ENCODE measurements around the gene ARF6.

The ARF6 gene

DNA sequence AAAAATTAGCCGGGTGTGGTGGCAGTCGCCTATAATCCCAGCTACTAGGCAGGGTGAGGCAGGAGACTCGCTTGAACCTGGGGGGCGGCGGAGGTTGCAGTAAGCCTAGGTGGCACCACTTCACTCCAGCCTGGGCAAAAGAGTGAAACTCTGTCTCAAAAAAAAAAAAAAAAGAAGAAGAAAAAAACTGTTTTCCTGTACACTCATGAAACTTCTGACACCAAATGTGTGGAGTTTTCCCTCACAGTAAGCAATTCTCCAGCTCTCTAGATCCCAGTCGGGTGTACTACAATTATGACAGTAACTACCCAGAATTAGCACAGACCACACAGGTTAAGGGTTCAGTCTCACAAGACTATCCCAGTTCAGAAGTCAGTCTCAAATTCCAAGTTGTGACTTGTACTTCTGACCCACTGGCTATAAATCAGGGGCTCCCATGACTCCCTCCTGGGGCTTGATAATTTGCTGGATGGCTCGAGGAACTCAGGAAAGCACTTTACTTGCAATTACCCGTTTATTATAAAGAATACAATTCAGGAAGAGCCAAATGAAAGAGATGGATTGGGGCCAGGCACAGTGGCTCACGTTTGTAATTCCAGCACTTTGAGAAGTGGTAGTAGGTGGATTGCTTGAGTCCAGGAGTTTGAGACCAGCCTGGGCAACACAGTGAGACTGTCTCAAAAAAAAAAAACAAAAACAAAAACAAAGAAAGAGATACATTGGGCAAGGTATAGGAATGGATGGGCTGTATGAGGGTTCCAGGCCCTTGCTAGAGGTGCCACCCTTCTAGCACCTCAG lies 12.4 kb upstream of the ARF6 start (continued):
- TF ChIP-seq, protein P1, sequence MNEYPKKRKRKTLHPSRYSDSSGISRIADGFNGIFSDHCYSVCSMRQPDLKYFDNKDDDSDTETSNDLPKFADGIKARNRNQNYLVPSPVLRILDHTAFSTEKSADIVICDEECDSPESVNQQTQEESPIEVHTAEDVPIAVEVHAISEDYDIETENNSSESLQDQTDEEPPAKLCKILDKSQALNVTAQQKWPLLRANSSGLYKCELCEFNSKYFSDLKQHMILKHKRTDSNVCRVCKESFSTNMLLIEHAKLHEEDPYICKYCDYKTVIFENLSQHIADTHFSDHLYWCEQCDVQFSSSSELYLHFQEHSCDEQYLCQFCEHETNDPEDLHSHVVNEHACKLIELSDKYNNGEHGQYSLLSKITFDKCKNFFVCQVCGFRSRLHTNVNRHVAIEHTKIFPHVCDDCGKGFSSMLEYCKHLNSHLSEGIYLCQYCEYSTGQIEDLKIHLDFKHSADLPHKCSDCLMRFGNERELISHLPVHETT (tag by site-specific recombination; IDR thresholded peaks at IDR 0.05) = no peak
- peak; percentile 83 for TF ChIP-seq ZNF561 (tag by site-specific recombination; IDR thresholded peaks at IDR 0.05; ENCODE audit: borderline replicate concordance)
- TF ChIP-seq, protein P2, sequence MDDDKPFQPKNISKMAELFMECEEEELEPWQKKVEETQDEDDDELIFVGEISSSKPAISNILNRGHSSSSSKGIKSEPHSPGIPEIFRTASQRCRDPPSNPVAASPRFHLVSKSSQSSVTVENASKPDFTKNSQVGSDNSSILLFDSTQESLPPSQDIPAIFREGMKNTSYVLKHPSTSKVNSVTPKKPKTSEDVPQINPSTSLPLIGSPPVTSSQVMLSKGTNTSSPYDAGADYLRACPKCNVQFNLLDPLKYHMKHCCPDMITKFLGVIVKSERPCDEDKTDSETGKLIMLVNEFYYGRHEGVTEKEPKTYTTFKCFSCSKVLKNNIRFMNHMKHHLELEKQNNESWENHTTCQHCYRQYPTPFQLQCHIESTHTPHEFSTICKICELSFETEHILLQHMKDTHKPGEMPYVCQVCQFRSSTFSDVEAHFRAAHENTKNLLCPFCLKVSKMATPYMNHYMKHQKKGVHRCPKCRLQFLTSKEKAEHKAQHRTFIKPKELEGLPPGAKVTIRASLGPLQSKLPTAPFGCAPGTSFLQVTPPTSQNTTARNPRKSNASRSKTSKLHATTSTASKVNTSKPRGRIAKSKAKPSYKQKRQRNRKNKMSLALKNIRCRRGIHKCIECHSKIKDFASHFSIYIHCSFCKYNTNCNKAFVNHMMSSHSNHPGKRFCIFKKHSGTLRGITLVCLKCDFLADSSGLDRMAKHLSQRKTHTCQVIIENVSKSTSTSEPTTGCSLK (tag by site-specific recombination; IDR thresholded peaks at IDR 0.05) = no peak
- no peak; the same call in 1 of the 2 replicates for TF ChIP-seq ZNF341 (tag by site-specific recombination; IDR thresholded peaks at IDR 0.05; ENCODE audit: low read depth)
- no peak for TF ChIP-seq RBAK (tag by site-specific recombination; IDR thresholded peaks at IDR 0.05)
- no peak for TF ChIP-seq ZNF792 (tag by site-specific recombination; IDR thresholded peaks at IDR 0.05)
- TF ChIP-seq ZNF629 (tag by site-specific recombination; IDR thresholded peaks at IDR 0.05) = peak; percentile 64
- TF ChIP-seq ZNF37A (tag by site-specific recombination; IDR thresholded peaks at IDR 0.05) = no peak
- TF ChIP-seq ZNF768 (tag by site-specific recombination; IDR thresholded peaks at IDR 0.05) = no peak
- TF ChIP-seq, protein P3, sequence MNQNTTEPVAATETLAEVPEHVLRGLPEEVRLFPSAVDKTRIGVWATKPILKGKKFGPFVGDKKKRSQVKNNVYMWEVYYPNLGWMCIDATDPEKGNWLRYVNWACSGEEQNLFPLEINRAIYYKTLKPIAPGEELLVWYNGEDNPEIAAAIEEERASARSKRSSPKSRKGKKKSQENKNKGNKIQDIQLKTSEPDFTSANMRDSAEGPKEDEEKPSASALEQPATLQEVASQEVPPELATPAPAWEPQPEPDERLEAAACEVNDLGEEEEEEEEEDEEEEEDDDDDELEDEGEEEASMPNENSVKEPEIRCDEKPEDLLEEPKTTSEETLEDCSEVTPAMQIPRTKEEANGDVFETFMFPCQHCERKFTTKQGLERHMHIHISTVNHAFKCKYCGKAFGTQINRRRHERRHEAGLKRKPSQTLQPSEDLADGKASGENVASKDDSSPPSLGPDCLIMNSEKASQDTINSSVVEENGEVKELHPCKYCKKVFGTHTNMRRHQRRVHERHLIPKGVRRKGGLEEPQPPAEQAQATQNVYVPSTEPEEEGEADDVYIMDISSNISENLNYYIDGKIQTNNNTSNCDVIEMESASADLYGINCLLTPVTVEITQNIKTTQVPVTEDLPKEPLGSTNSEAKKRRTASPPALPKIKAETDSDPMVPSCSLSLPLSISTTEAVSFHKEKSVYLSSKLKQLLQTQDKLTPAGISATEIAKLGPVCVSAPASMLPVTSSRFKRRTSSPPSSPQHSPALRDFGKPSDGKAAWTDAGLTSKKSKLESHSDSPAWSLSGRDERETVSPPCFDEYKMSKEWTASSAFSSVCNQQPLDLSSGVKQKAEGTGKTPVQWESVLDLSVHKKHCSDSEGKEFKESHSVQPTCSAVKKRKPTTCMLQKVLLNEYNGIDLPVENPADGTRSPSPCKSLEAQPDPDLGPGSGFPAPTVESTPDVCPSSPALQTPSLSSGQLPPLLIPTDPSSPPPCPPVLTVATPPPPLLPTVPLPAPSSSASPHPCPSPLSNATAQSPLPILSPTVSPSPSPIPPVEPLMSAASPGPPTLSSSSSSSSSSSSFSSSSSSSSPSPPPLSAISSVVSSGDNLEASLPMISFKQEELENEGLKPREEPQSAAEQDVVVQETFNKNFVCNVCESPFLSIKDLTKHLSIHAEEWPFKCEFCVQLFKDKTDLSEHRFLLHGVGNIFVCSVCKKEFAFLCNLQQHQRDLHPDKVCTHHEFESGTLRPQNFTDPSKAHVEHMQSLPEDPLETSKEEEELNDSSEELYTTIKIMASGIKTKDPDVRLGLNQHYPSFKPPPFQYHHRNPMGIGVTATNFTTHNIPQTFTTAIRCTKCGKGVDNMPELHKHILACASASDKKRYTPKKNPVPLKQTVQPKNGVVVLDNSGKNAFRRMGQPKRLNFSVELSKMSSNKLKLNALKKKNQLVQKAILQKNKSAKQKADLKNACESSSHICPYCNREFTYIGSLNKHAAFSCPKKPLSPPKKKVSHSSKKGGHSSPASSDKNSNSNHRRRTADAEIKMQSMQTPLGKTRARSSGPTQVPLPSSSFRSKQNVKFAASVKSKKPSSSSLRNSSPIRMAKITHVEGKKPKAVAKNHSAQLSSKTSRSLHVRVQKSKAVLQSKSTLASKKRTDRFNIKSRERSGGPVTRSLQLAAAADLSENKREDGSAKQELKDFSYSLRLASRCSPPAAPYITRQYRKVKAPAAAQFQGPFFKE (tag by site-specific recombination; IDR thresholded peaks at IDR 0.05; ENCODE audit: borderline replicate concordance) = no peak
- no peak for TF ChIP-seq SP2 (tag by site-specific recombination; IDR thresholded peaks at IDR 0.05)
- TF ChIP-seq TCF7L2 (IDR thresholded peaks at IDR 0.05; ENCODE audit: borderline replicate concordance, low read depth, low read length) = peak; percentile 67; the same call in 1 of the 2 replicates
- no peak for TF ChIP-seq HOXC10 (CRISPR knock-in tag; IDR thresholded peaks at IDR 0.05)
- TF ChIP-seq, protein P4, sequence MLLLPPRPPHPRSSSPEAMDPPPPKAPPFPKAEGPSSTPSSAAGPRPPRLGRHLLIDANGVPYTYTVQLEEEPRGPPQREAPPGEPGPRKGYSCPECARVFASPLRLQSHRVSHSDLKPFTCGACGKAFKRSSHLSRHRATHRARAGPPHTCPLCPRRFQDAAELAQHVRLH (tag by site-specific recombination; IDR thresholded peaks at IDR 0.05) = no peak; the same call in none of the 2 replicates
- TF ChIP-seq ZNF274 (IDR thresholded peaks at IDR 0.05; ENCODE audit: low read length) = no peak
- TF ChIP-seq ZNF274 (tag by site-specific recombination; IDR thresholded peaks at IDR 0.05; ENCODE audit: borderline replicate concordance) = no peak
- TF ChIP-seq, protein P5, sequence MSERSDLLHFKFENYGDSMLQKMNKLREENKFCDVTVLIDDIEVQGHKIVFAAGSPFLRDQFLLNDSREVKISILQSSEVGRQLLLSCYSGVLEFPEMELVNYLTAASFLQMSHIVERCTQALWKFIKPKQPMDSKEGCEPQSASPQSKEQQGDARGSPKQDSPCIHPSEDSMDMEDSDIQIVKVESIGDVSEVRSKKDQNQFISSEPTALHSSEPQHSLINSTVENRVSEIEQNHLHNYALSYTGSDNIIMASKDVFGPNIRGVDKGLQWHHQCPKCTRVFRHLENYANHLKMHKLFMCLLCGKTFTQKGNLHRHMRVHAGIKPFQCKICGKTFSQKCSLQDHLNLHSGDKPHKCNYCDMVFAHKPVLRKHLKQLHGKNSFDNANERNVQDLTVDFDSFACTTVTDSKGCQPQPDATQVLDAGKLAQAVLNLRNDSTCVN (tag by site-specific recombination; optimal IDR thresholded peaks at IDR 0.05) = no peak
- no peak for TF ChIP-seq ZNF157 (tag by site-specific recombination; IDR thresholded peaks at IDR 0.05)
- TF ChIP-seq ZNF791 (tag by site-specific recombination; IDR thresholded peaks at IDR 0.05) = no peak
- TF ChIP-seq GLIS1 (tag by site-specific recombination; IDR thresholded peaks at IDR 0.05) = peak; percentile 86
- peak; percentile 63; the same call in 1 of the 2 replicates for TF ChIP-seq ZNF660 (tag by site-specific recombination; IDR thresholded peaks at IDR 0.05)
- peak; percentile 61; the same call in 1 of the 2 replicates for TF ChIP-seq GFI1B (tag by site-specific recombination; IDR thresholded peaks at IDR 0.05)
- TF ChIP-seq, protein P6, sequence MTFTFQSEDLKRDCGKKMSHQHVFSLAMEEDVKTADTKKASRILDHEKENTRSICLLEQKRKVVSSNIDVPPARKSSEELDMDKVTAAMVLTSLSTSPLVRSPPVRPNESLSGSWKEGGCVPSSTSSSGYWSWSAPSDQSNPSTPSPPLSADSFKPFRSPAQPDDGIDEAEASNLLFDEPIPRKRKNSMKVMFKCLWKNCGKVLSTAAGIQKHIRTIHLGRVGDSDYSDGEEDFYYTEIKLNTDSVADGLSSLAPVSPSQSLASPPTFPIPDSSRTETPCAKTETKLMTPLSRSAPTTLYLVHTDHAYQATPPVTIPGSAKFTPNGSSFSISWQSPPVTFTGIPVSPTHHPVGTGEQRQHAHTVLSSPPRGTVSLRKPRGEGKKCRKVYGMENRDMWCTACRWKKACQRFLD (tag by site-specific recombination; IDR thresholded peaks at IDR 0.05) = no peak
- no peak for TF ChIP-seq ZBTB7A (tag by site-specific recombination; IDR thresholded peaks at IDR 0.05; ENCODE audit: low read depth)
- TF ChIP-seq REPIN1 (tag by site-specific recombination; IDR thresholded peaks at IDR 0.05; ENCODE audit: low read depth) = no peak
- TF ChIP-seq FEZF1 (tag by site-specific recombination; IDR thresholded peaks at IDR 0.05) = peak; percentile 87
- peak; percentile 93 for TF ChIP-seq ZSCAN30 (tag by site-specific recombination; IDR thresholded peaks at IDR 0.05)
- TF ChIP-seq ZSCAN16 (tag by site-specific recombination; IDR thresholded peaks at IDR 0.05) = no peak
- no peak for TF ChIP-seq ZNF10 (tag by site-specific recombination; IDR thresholded peaks at IDR 0.05)
